GM10266 (cell line): Measurements from ENCODE around the gene LOXL3.

Experiments
- DNase-seq: peaks from one replicate; pipeline ENCODE4 v3.0.0; 2012; ENCODE audit errors: extremely low spot score
- CTCF ChIP-seq: IDR thresholded peaks from 2 replicates; pipeline ENCODE4 v1.5.1; 2012; ENCODE audit warnings: mild to moderate bottlenecking, low read depth; ENCODE audit not compliant: control insufficient read depth, insufficient read depth; ENCODE audit errors: missing control alignments

Gene LOXL3

GRCh38 chr2:74572178-74572925 is 18.6 kb upstream of the LOXL3 start:
- TF ChIP-seq CTCF, result peak; percentile 38
- DNase-seq, result no peak

GRCh38 chr2:74571058-74571457 is 17.3 kb upstream of the LOXL3 start:
- no peak for TF ChIP-seq CTCF
- peak; percentile 71 for DNase-seq

- no peak for DNase-seq
- TF ChIP-seq CTCF, result no peak
Observed at GRCh38 chr2:74569686-74570085, 15.9 kb upstream of the LOXL3 start.

- DNase-seq, result no peak
- TF ChIP-seq CTCF, result no peak
Observed at GRCh38 chr2:74567881-74568280, 14.1 kb upstream of the LOXL3 start.

GRCh38 chr2:74566754-74567085 is 13.0 kb upstream of the LOXL3 start:
- no peak for DNase-seq
- no peak for TF ChIP-seq CTCF

- DNase-seq, result no peak
- no peak for TF ChIP-seq CTCF
Observed at GRCh38 chr2:74566076-74566753, 12.5 kb upstream of the LOXL3 start.

GRCh38 chr2:74564222-74564621 is 10.5 kb upstream of the LOXL3 start:
- DNase-seq, result no peak
- no peak for TF ChIP-seq CTCF
